ENCODE results near the gene PAIP2B.
"Not testable (repeated sequence)": the region's sequence is repeated elsewhere in the genome, so short reads cannot be mapped to it uniquely, and the experiment has no call there.

PAIP2B gene, protein sequence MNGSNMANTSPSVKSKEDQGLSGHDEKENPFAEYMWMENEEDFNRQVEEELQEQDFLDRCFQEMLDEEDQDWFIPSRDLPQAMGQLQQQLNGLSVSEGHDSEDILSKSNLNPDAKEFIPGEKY

DNA sequence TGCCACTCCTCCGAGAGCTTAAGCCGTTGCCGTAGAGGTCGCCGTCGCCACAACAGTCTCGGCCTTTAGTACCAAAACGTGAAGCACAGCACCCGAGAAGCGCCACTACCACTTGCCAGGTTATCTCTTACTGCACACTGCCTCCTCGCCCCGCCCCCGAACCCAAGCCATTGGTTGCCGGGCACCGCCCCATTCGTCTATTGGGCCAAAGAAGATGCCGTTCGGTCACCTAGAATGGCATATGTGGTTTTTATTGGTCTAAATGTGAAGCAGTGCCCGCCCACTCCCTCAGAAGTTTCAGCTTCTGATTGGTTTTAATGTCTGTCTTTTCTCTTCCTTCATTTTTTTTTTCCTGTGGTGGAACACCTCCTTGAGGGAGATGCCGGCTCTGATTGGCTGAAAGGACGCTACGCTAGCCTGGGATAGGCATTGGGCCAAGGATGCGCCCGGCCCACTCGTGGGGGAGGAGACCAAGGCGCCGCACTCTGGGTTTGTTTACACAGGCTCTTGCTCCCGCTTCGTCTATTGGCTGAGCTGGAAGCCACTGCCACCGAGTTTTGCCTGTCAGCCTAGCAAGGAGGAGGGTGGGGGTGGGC, at the start of gene PAIP2B:
Gene PAIP2B (minus strand): TSS at position 139 of the 596 bp plus-strand sequence. CDS start 24,514 bp downstream, outside the sequence.
- DNase-seq (ENCODE audit: low read depth, low spot score) = peak; percentile 96

DNA sequence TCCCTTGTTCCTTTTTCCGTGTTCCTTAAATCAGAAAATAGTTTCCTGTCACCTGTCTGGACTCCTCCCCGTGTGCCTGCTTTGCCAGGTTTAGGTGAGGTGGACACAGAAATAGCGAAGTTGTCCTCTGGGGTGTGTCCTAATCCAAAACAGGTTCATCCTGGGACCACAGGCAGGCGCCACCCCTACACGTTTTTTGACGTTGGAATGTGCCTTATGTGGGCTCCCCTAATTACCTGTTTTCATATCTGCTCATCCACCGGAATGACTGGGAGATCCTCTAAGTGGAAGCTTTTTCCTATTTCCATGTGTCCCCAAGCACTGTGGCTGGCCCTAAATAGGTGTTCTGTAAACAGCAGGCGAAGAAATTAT, 49.0 kb upstream of the PAIP2B start:
- no peak for DNase-seq (ENCODE audit: low read depth, low spot score)

DNA sequence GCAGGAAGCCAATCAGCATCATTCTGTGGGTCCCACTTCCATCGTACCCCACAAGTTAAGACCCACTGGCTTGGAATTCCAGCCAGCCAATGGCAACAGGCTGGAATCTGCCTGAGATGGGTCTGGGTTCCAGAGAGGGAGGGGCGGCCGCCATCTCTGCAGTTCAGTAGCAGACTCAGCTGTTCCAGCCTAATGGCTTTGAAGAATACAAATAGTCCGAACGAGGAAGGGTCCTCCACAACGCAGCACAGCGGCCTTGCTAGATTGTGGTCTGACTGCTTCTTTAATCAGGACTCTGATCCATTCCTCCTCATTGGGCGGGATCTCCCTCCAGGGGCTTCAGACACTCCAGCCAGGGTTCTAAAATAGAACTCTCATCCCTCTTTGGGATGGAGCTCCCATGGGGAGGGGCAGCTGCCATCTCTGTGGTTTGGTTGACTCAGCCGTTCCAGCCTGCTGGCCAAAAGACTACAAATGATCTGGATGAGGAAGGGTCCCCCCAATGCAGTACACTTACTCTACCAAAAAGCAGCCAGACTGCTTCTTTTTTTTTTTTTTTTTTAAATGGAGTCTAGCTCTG, 42.7 kb upstream of the PAIP2B start:
- DNase-seq (ENCODE audit: low read depth, low spot score) = no peak

DNA sequence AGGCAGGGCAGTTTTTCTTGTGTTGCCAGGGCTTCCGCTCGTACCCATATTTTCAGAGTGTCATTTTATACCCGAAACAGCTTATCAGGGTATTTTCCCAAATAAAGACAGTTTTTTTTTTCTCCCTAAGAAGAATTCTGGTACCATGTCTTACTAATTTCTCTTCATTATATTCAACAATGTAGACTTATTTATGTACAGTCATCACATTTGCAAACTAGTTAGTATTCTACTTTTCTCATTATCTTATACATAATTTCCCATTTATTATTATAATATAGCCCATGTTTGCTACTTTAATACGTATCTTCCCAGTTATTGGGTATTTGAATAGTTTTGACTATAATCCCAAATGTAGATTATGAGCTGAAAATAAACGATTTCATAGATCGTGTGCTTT, 36.5 kb upstream of the PAIP2B start:
- DNase-seq (ENCODE audit: low read depth, low spot score) = no peak

DNA sequence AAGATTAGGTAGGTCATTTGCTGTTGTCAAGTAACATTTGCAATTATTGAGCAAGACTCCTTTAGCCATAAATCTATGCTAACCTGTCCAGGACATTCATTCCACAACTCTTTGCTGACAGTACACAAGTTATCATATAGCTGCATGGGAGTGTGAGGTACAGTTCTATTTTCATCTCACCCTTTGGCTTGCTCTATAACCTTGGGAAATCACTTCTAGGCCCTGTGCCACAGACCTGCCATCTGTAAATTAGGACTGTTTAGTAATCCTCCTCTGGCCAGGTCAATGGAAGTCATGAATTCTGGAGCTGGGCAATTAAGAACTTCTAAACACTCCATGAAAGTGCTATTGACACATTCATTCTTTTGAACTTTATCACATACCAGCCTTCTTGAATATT, 34.6 kb upstream of the PAIP2B start:
- DNase-seq (ENCODE audit: low read depth, low spot score) = no peak

DNA sequence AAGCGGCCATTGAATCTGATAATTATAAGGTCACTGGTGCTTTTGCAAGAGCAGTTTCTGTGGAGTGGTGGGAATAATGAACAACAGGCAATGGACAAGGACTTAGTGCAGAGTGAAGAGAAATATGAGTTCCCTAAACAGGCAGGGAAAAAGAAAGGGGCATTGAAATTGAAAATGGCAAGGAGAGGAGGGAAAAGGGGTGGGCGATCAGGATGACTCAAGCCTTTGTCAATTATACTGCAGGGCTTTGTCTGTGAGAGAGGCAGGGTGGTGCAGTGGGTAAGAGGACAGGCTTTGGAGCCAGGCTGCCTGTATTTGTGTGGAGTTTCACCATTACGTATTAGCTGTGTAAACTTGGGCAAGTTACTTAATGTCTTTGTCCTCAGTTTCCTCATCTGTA, 29.5 kb upstream of the PAIP2B start:
- no peak for DNase-seq (ENCODE audit: low read depth, low spot score)

DNA sequence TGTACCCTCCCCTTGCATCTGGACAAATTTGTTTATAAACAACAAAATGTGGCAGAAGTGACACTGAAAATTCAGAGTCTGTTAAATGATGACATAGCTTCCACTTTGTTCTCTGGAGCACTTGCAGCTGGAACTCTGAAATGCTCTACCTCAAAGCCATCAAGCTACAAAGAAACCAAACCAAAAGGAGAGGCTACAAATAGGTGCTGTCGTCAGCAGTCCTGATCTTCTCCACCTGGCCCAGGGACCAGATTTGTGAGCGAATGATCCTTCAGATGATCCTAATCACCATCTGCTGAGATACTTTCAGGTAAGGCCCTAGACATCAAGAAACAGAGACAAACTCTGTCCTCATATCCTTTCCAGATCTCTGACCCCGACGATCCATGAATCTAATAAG, 27.9 kb upstream of the PAIP2B start:
- no peak for DNase-seq (ENCODE audit: low read depth, low spot score)

DNA sequence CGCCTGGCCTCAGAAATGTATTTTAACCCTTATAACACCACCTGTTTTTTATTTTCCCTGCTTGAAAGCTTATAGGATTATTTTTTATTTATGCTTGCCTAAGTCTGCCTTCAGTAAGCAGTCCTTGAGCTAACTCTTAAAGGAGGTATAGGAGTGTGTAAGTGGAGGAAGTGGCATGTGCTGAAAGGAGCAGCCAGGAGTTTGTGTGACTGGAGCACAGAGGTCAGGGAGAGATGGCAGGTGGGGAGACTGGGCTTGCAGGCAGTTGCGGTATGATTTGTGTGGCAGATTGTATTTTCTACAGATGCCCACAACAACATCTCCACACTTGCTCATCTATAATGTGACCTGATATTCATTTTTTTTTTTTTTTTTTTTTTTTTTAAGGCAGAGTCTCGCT, 27.2 kb upstream of the PAIP2B start:
- DNase-seq (ENCODE audit: low read depth, low spot score) = no peak

DNA sequence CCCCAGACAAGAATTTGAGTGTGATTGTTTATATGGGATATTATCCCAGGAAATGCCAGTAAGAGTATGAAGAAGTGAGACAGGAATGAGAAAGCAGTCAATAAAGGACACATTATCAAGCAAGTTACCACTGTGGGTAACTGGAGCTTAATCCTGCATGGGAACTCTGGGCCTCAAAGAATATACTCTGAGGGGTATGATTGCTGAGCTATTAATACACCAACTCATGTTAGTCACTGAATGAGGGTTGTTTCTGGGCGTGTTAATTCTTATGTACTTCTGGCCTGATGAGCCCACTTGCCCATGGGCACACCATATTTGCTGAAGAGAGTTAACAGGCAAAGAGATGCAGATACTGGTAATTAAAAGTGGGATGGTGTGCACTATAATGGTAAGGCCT, 26.6 kb upstream of the PAIP2B start:
- no peak for DNase-seq (ENCODE audit: low read depth, low spot score)

DNA sequence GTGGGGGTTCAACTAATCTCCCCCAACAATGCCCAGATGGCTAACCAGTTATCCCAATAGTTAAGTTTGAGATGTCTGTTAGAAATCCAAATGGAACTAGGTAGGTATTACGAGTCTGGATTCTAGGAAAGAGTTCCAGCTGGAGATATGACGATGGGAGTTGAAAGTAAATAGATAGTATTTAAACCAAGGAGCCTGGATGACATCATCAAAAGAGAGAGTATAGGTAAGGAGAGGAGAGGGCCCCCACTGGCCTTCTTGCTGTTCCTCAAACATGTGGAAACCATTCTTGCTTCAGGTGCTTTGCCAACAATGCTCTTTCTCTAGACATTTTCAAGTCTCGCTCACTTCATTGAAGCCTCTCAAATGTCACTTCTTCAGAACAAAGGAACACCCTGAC, 26.0 kb upstream of the PAIP2B start:
- DNase-seq (ENCODE audit: low read depth, low spot score) = no peak

DNA sequence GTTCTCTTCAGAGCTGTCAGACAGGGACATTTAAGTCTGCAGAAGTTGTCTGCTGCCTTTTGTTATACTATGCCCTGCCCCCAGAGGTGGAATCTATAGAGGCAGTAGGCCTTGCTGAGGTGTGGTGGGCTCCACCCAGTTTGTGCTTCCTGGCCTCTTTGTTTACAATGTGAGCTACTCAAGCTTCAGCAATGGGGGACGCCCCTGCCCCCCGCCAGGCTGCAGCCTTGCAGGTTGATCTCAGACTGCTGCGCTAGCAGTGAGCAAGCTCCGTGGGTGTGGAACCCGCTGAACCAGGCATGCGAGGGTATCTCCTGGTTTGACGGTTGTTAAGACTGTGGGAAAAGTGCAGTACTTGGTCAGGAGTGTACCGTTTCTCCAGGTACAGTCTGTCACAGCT, 24.0 kb upstream of the PAIP2B start:
- no peak for DNase-seq (ENCODE audit: low read depth, low spot score)

DNA sequence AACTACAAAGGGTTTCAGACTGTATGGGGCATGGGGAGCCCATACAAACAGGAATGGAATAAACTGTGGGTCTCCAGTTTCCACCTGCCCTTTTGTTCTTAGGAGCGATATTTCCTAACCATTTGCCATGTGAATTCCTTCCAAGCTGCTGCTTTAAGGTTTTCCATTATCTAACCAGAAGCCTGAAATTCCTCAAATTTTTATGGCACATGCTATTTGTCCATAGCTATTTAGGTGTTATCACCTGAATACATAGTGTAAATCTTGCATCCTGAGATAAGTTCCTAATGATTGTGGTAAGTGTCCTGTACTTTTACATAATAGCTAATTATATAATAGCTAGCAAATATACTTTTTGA, 17.4 kb upstream of the PAIP2B start:
- no peak for DNase-seq (ENCODE audit: low read depth, low spot score)

DNA sequence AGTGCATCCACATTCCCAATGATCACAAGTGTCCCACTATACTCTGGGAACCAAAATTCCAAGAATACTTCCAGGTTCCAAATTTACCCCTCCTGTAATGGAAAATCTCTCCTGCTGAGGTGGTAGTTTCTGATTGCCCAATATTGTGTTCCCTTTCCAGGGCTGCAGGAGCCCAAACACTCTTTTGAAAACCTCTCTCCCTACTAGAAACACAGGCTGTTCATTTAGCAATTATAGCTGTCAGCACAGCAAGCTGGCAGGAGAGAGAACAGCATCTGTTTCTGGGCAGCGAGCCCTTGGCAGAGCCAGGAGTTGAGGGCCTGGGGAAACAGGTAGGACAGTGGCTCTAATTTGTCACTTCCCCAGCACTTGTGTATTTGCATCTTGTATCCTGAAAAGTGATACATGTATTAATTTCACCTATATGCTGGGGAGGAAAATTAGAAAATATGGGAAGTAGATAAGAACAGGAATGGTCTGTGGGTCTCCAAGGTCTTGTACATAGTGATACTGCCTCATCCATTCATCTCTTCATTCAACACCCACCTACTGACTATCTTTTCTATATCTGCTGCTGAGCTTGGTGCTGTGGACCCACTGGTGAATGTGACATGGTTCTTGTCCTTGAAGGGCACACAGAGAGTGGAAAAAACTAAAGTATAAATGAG, 16.9 kb upstream of the PAIP2B start:
- DNase-seq (ENCODE audit: low read depth, low spot score) = no peak

DNA sequence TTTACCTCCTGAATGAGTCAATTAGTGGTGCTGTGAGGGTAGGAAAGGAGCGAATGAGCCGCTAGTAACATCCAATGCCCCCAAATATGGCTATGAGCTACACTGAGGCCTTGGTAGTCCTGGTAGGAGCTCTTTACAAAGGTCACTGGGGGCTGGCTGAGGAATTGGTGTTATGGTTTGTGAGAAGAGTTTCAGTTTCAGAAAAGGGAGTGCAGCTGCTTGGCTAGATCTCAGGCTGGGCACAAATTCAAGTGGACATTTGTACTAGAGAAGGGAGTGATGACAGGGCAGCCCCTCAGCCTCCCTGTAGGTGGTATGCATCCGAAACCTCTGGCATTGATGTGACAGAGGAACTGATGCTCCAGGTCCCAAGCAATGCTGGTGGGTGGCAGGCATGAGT, 13.9 kb upstream of the PAIP2B start:
- DNase-seq (ENCODE audit: low read depth, low spot score) = no peak

DNA sequence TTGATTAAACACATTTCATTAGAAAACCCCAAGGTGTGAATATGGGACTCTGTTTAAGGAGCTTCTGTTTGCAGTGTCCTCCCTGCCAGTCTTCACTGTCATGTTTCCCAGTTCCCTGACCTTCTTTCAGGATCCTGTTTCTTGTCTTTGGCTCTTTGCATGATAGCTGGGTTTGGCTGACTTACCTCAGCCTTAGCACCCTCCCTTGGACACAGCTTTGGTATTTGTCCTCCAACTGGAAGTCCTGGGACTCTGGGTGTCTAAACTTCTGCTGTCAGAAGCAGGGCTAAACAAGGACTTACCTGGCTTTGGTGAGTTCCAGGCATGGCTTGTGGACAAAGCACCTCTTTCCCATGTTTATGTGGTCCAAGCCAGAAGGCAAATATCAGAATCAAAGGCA, 11.2 kb upstream of the PAIP2B start:
- no peak for DNase-seq (ENCODE audit: low read depth, low spot score)

DNA sequence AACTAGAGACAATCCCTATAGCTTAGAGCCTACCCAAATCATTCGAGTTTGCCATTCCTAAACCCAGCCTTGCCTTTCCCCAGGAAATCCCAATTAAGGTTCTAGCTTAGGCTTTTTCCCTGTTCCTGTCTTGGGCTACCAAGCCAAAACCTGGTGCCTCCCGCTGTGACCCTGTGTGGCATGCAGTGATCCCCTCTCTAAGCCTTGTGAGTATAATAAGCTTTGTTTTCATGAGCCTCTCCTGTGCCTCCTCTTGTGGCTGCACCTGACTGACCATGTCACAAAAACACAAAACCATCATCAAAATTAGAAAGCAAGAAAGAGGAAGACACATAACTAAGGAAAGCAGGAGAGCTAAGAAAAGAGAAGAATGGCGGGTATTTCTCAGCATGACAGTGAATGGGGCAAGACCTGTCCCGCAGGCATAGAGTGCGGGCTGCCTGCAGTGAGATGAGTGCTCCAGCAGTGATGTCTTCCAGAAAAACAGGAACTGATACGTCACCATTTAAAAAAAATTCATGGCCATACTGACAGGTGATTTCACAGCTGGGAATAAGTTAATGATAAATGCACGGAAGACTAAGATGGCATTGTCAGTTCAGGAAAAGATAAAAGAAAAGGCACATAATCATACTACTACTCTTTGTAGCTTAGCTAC, 9.2 kb upstream of the PAIP2B start:
- no peak for DNase-seq (ENCODE audit: low read depth, low spot score)

DNA sequence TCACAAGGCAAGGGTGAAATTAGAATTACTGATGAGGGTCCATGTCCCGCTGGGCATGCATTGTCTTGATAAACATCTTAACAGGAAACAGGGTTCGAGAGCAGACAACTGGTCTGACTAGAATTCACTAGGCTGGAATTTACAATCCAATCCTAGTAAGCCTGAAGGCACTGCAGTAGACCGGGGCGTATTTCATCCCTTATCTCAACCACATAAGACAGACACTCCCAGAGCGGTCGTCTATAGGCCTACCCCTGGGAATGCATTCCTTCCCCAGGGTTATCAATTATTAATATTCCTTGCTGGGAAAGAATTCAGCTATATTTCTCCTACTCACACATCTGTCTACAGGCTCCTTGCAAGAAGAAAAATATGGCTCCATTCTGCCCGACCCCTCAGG, 6.2 kb upstream of the PAIP2B start:
- DNase-seq (ENCODE audit: low read depth, low spot score) = not testable (repeated sequence)

DNA sequence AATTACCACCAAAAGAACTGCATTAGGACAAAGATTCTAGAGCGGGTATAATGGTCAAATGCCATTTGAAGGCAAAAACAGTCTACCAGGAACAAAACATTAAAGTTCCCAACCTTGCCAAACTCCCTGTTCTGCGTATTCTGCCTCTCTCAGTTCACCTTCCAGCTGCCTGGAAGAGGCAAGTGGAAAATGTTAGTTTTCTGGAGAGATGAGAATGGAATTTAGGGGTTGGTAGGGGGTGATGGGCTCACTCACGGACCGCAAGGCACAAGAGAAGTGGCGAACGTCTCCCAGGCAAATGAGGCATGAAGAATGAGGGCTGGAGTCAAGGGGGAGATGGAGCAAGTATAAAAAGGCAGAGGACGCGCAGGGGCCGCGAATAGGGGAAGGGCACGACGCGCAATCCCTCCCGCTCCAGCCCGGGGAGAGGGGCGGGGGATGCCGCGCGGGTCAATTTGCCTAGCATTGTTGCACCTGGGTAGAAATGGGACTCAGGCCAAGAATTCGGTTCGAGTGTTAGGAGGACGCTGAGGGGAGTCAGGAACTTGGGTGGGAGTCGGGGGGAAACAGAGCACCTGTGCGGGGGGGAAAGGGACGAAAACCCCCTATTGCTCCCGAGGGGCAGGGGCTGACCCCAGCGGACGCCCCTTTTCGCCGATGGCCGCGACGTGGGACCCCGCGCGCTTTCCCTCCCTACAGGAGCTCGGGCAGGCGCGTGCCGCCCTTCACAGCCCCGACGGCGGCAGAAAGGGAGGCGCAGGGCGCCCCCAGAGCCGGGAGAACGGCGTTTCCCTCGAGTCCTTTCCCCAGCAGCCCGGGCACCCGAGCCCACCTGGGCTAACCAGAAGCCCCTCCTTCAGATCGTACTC, 573 bp downstream of the PAIP2B start:
- no peak for DNase-seq (ENCODE audit: low read depth, low spot score)

DNA sequence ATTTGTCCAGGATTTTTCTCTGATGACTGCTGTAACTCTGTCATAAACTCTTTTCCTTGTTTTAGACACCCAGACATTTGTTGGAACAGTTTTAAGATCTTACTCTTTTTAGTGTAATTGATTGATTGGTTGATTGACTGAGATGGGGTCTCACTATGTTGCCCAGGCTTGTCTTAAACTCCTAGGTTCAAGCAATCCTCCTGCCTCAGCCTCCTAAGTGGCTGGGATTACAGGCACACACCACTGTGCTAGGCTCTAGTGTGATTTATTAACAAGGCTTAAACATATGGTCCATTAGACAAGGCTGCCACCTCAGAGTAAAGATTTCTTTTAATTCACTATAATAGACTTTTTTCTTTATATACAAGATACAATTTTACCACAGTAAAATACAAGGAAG, 2.0 kb downstream of the PAIP2B start:
- no peak for DNase-seq (ENCODE audit: low read depth, low spot score)

DNA sequence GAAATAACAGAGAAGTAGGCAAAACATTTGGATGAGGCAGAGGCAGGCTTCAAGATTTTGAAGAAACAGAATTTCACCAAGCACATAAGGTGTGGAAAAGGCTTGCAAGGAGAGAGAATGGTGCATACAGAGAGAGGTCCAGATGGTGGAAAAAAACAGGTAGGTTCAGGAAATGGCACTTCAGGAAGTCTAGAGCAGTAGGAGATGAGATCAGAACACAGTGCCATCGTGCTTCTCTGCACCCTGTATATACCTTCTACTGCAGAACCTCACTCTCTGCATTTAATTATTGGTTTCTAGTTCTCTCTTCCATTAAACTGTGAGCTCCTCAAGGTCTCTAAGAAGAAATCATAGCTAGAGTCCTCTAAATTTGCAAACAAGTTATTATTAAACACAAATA, 2.4 kb downstream of the PAIP2B start:
- DNase-seq (ENCODE audit: low read depth, low spot score) = no peak

DNA sequence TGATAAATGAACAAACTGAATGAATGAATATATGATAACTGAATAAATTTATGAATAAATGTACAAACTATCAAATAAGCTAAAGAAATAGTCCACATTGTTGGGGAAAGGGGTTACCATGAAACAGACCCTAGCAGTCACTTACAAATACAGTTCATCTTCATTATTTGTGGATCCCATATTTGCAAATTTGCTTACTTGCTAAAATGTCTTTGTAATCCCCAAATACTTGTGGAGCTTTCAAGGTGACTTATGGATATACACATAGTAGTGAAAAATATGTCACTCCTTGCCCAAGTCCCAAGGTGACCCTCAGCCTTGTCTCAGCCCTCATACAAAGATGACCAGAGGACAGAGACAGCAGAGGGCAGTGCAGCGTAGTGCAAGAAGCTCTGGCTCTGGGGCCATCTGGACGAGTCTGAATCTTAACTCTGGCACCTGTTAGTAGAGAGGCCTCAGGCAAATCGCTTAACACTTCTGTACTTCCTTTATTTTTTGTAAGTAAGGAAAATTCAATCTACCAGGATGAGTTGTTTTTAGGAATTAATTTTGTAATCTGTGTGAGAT, 3.1 kb downstream of the PAIP2B start:
- no peak for DNase-seq (ENCODE audit: low read depth, low spot score)

DNA sequence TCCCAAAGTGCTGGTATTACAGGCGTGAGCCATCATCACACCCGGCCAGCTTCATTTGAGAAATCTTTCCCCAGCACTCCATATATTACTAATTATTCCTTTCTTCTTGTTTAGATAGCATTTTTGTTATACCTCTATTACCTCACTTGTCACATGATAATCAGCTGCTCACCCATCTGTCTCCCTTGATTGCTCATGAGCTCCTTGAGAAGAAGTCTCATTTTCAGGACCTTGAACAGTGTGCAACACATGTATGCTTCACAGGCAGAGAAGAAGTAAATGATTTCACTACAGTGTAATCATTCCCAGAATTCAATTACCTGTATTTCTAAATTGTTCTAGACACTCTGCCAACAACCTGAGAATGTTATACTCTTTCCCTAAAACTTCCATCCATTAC, 6.2 kb downstream of the PAIP2B start:
- DNase-seq (ENCODE audit: low read depth, low spot score) = no peak

All from smooth muscle cell of the brain vasculature (primary cell).